Endothelial cell of umbilical vein (primary cell): Measurements from ENCODE around the gene BATF. TPM values are rescaled to one million over a fixed set of nuclear protein-coding genes. Genes with fewer than 3 reads are reported as not detected.

Experiments
- BruUV-seq: library from RNA; stranded (reverse); fragments of 400-500 nt; replicated peaks from 2 replicates; lab custom pipeline; 2021; lab: Mats Ljungman, UMichigan
- CTCF ChIA-PET: fragments of 300-600, 350-600 bp; sonication (Branson Sonifier 250); formaldehyde crosslinking; loops from one replicate; lab custom pipeline; 2021; ENCODE audit warnings: antibody characterized with exemption, inconsistent platforms; lab: Charles Lee
- POLR2A ChIA-PET: fragments of 300-600, 350-600 bp; sonication (Branson Sonifier 250); formaldehyde crosslinking; loops from one replicate; lab custom pipeline; 2021; ENCODE audit warnings: antibody characterized with exemption, inconsistent platforms; lab: Charles Lee
- DNase-seq: peaks from one replicate; pipeline ENCODE4 v3.0.0-alpha.2; 2011; ENCODE audit warnings: low read depth, low spot score
- FAIRE-seq: peaks from 2 replicates; lab custom pipeline; 2011; peaks lifted over from hg19 to GRCh38; lab: Jason Lieb, UNC
- H2AFZ ChIP-seq: 2 replicates; pipeline ENCODE4 v1.6.0; 2012; ENCODE audit warnings: low read depth, low read length, control low read depth, inconsistent platforms
- H3K27ac ChIP-seq: 2 replicates; pipeline ENCODE4 v1.5.1; 2011; ENCODE audit warnings: low read depth, mild to moderate bottlenecking, control low read depth, low read length, moderate library complexity; ENCODE audit not compliant: insufficient read depth
- H3K27me3 ChIP-seq, 2 experiments: 2 replicates each; pipeline versions ENCODE4 v1.6.0 to v1.6.1; 2011; ENCODE audit warnings: low read length in 2 of 2, mixed read lengths in 1 of 2; ENCODE audit not compliant: control insufficient read depth in 2 of 2, insufficient read depth in 2 of 2
- H3K36me3 ChIP-seq, 2 experiments: 2 replicates in 1 of 2; 3 replicates in 1 of 2; pipeline ENCODE4 v1.5.1; 2011; ENCODE audit warnings: low read length in 2 of 2, mild to moderate bottlenecking in 1 of 2, moderate library complexity in 1 of 2; ENCODE audit not compliant: control insufficient read depth in 2 of 2, insufficient read depth in 2 of 2; ENCODE audit errors: extremely low read depth in 1 of 2
- H3K4me1 ChIP-seq: 3 replicates; pipeline ENCODE4 v1.5.1; 2011; ENCODE audit warnings: mild to moderate bottlenecking, low read length; ENCODE audit not compliant: control insufficient read depth, insufficient read depth; ENCODE audit errors: extremely low read depth
- H3K4me2 ChIP-seq: 2 replicates; pipeline ENCODE4 v1.6.1; 2011; ENCODE audit warnings: low read length, control low read depth, mixed read lengths; ENCODE audit not compliant: insufficient read depth
- H3K4me3 ChIP-seq, 3 experiments: fragments of 200-600 bp in 1 of 3; sonication (generic), shearing (Covaris generic) in 1 of 3; replicated peaks in 1 of 3; 2 replicates each; pipeline ENCODE4 v1.5.1; 2011 to 2016; ENCODE audit warnings: control low read depth in 3 of 3, low read length in 3 of 3, mild to moderate bottlenecking in 2 of 3, inconsistent platforms in 1 of 3, low read depth in 1 of 3, moderate library complexity in 1 of 3; ENCODE audit not compliant: insufficient read depth in 1 of 3
- H3K79me2 ChIP-seq: 2 replicates; pipeline ENCODE4 v1.6.0; 2012; ENCODE audit warnings: low read length, inconsistent platforms; ENCODE audit not compliant: control insufficient read depth, insufficient read depth
- H3K9ac ChIP-seq: replicated peaks from 2 replicates; pipeline ENCODE3; 2011; ENCODE audit warnings: low read length, control low read depth; ENCODE audit not compliant: insufficient read depth; ENCODE audit errors: extremely low read depth
- H3K9me1 ChIP-seq: replicated peaks from 3 replicates; pipeline ENCODE4 v1.6.0; 2011; ENCODE audit warnings: mild to moderate bottlenecking, low read length; ENCODE audit not compliant: control insufficient read depth, insufficient read depth; ENCODE audit errors: extremely low read depth
- H3K9me3 ChIP-seq: replicated peaks from 2 replicates; pipeline ENCODE4 v1.5.1; 2012; ENCODE audit warnings: low read length, inconsistent platforms; ENCODE audit not compliant: control insufficient read depth, insufficient read depth
- H4K20me1 ChIP-seq: replicated peaks from 2 replicates; pipeline ENCODE3; 2011; ENCODE audit warnings: mild to moderate bottlenecking, low read length; ENCODE audit not compliant: control insufficient read depth, insufficient read depth; ENCODE audit errors: extremely low read depth
- EZH2 ChIP-seq: IDR thresholded peaks from 2 replicates; pipeline ENCODE4 v1.6.1; 2012; ENCODE audit warnings: borderline replicate concordance, low read depth, mild to moderate bottlenecking, moderate library complexity, low read length, inconsistent platforms; ENCODE audit not compliant: severe bottlenecking
- FOS ChIP-seq: IDR thresholded peaks from 2 replicates; pipeline ENCODE4 v1.6.1; 2011; ENCODE audit warnings: mild to moderate bottlenecking, low read length, moderate library complexity, borderline replicate concordance; ENCODE audit not compliant: insufficient read depth
- GATA2 ChIP-seq: IDR thresholded peaks from 2 replicates; pipeline ENCODE4 v1.7.0; 2011; ENCODE audit warnings: low read depth, mild to moderate bottlenecking, moderate library complexity, mixed read lengths, low read length; ENCODE audit not compliant: insufficient read length, insufficient read depth
- JUN ChIP-seq: IDR thresholded peaks from 2 replicates; pipeline ENCODE4 v1.6.1; 2011; ENCODE audit warnings: borderline replicate concordance, low read depth; ENCODE audit not compliant: insufficient read length, insufficient read depth
- MYC ChIP-seq: IDR thresholded peaks from one replicate; pipeline ENCODE4 v1.6.1; 2011; ENCODE audit warnings: mild to moderate bottlenecking, low read depth, low read length
- POLR2A ChIP-seq: IDR thresholded peaks from 2 replicates; pipeline ENCODE4 v1.6.1; 2012; ENCODE audit warnings: low read depth, mild to moderate bottlenecking, control low read depth, low read length
- POLR2AphosphoS5 ChIP-seq: IDR thresholded peaks from 2 replicates; pipeline ENCODE4 v1.6.1; 2012; ENCODE audit warnings: low read depth, mild to moderate bottlenecking, control low read depth, low read length, moderate library complexity; ENCODE audit not compliant: insufficient read depth
- dilution Hi-C: fragments of 300-500 bp; cut with MboI; formaldehyde crosslinking; loops from one replicate; pipeline ENCODE4 v1.15.0; 2019; ENCODE audit warnings: low sequenced_read_pairs; ENCODE audit not compliant: extremely low pct_ligation_motif_present
- intact Hi-C: fragments of 100-400 bp; cut with micrococcal nuclease; formaldehyde crosslinking; loops from one replicate; pipeline ENCODE4 v1.10.0; 2022
- polyA plus RNA-seq, 4 experiments: library from polyadenylated mRNA; depleted of rRNA in 3 of 4; stranded (reverse) in 3 of 4; unstranded in 1 of 4; fragments of >200 nt; gene quantifications; 2 replicates each; pipeline versions ENCODE4 v1.2.1 to v1.2.3, GENCODE V29; 2011 to 2012; ENCODE audit warnings: missing spikeins in 1 of 4
- total RNA-seq: library from RNA; stranded (reverse); gene quantifications from 2 replicates; pipeline ENCODE4 v1.2.3, GENCODE V29; 2021
- TF ChIP-seq, protein P1 (sequence below): IDR thresholded peaks from 2 replicates; pipeline ENCODE4 v1.6.1; 2011; ENCODE audit not compliant: insufficient read depth, insufficient read length
- TF ChIP-seq, protein P2 (sequence below), 2 donors: IDR thresholded peaks; 1 replicate in 1 of 2; 2 replicates in 1 of 2; pipeline ENCODE4 v1.5.1; 2011; ENCODE audit warnings: low read length in 2 of 2, mild to moderate bottlenecking in 2 of 2, moderate library complexity in 2 of 2, control low read depth in 1 of 2, inconsistent platforms in 1 of 2, low read depth in 1 of 2; ENCODE audit not compliant: insufficient read depth in 1 of 2; ENCODE audit errors: extremely low read depth in 1 of 2

The BATF gene
- total and polyA plus RNA-seq, 2 donors (not counting 3 experiments of a cell fraction or from before 2014, with no cell fraction given) = not detected

DNA sequence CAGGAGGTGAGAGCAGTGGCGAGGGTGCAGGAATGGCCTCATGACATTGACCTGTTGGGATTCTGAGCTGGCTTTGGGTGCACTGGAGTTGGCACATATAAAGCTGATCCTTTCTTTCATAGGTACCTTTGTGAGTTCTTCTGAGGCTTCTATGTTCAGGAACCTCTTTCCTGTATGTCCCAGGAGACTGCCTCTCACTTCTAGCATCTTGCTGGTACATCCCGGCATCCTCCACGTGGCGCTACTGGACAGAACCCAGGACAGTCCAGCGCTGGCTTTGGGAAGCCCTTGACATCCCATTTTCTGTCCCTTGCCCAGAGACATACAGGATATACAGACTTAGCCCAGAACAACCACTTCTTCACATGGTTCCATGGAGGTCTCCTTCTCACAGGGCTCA, 44.4 kb upstream of the BATF start:
- POLR2A ChIA-PET = no interaction called here
- BruUV-seq = no TSS peak

DNA sequence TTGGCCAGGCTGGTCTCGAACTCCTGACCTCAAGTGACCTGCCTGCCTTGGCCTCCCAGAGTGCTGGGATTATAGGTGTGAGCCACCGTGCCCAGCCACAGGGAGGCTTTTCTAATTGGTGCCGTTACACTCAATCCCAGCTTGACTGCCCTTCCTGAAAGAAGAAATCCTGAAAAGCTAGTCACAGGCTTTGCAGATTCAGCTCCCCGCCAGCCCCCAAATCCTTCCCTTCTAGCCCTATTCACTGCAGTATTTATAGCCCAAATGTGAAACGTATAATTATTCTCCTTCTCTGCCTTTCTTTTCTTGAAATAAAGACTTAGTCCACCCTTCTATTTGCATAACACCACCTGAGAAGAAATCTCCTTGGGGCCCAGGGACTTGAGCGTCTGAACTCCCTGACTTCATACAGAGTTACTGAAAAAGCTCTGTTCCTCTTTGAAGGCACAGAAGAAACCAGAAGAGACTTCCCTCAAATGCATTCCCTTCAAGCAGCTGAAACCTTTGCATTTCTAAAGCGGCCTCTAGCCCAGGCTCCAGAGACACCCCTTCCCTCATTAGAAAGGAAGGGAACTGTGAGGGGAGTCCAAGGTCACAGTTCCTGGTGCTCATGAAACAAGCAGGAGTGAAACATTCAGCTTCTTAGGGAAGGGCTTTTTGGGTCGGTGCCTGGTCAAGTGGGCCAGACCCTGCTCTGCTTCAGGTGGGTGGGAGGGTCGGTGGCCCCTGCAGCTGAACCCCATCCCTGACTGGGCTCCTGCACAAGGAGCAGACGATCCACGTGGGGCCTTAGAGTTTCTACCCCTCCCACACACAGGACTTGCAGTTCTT, 42.3 kb upstream of the BATF start:
- Histone ChIP-seq H3K9me3 (no peaks in the 10 kb centered on the region), H3K4me2 (no peak overlapping the region), H3K9me1 (no peaks in the 10 kb centered on the region), H3K27me3 (peaks cover 8 to 12% of the 10 kb centered on the region in 2 experiments), H3K4me3 (no peak overlapping the region), H4K20me1 (no peaks in the 10 kb centered on the region), H3K4me1 (no peaks in the 10 kb centered on the region), H3K79me2 (no peaks in the 10 kb centered on the region), H3K36me3 (no peaks in the 10 kb centered on the region), H3K9ac (no peak overlapping the region), H3K27ac (no peak overlapping the region), H2AFZ (no peak overlapping the region)
- DNase-seq = no peak
- CTCF ChIA-PET = interaction anchor here (1.0 to 2.4 kb wide), 5 partner anchors 9 to 81 kb away, joined by 3 to 13 read pairs (median 3); no protein-coding TSS in a partner anchor
- no peak for TF ChIP-seq GATA2
- no peak for TF ChIP-seq POLR2A
- no peak for TF ChIP-seq FOS
- TF ChIP-seq, protein P1, sequence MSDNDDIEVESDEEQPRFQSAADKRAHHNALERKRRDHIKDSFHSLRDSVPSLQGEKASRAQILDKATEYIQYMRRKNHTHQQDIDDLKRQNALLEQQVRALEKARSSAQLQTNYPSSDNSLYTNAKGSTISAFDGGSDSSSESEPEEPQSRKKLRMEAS = no peak
- no peak for TF ChIP-seq MYC
- no peak for TF ChIP-seq EZH2
- TF ChIP-seq, protein P2, sequence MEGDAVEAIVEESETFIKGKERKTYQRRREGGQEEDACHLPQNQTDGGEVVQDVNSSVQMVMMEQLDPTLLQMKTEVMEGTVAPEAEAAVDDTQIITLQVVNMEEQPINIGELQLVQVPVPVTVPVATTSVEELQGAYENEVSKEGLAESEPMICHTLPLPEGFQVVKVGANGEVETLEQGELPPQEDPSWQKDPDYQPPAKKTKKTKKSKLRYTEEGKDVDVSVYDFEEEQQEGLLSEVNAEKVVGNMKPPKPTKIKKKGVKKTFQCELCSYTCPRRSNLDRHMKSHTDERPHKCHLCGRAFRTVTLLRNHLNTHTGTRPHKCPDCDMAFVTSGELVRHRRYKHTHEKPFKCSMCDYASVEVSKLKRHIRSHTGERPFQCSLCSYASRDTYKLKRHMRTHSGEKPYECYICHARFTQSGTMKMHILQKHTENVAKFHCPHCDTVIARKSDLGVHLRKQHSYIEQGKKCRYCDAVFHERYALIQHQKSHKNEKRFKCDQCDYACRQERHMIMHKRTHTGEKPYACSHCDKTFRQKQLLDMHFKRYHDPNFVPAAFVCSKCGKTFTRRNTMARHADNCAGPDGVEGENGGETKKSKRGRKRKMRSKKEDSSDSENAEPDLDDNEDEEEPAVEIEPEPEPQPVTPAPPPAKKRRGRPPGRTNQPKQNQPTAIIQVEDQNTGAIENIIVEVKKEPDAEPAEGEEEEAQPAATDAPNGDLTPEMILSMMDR (IDR thresholded peaks at IDR 0.05; ENCODE audit: extremely low read depth in 1 of 2, insufficient read depth in 1 of 2, low read depth in 1 of 2, low read length in 2 of 2) = no peak
- TF ChIP-seq POLR2AphosphoS5 = no peak
- dilution Hi-C loops (no loop called here), intact Hi-C loops (no loop called here)
- POLR2A ChIA-PET = no interaction called here
- no peak for FAIRE-seq
- no TSS peak for BruUV-seq

More for the DNA sequence above, 44.4 kb upstream of the BATF start:
- dilution Hi-C loops = no loop called here
- no peak overlapping the region for H3K9ac ChIP-seq
- TF ChIP-seq POLR2A (no peak), FOS (no peak), JUN (no peak), GATA2 (no peak), EZH2 (no peak), POLR2AphosphoS5 (no peak), MYC (no peak)
- TF ChIP-seq, protein P1 = no peak
- no peaks in the 10 kb centered on the region for H3K79me2 ChIP-seq
- H3K9me3 ChIP-seq = no peaks in the 10 kb centered on the region
- H3K36me3 ChIP-seq = no peaks in the 10 kb centered on the region
- no peak overlapping the region for H3K27ac ChIP-seq
- no peaks in the 10 kb centered on the region for H3K9me1 ChIP-seq
- H3K4me1 ChIP-seq = no peaks in the 10 kb centered on the region
- FAIRE-seq (no peak), DNase-seq (no peak)
- CTCF ChIA-PET = interaction anchor here (0.8 to 3.1 kb wide), 3 partner anchors 11 to 83 kb away, joined by 3 to 15 read pairs (median 9); no protein-coding TSS in a partner anchor
- intact Hi-C loops = no loop called here
- peaks cover 4 to 7% of the 10 kb centered on the region in 2 experiments for H3K27me3 ChIP-seq
- H2AFZ ChIP-seq = no peak overlapping the region
- H3K4me3 ChIP-seq = no peak overlapping the region
- no peaks in the 10 kb centered on the region for H4K20me1 ChIP-seq
- no peak overlapping the region for H3K4me2 ChIP-seq
